K562 (cell line): ENCODE results near the gene TPGS2. TPM values are rescaled to one million over a fixed set of nuclear protein-coding genes. Genes with fewer than 3 reads are reported as not detected.

Experiments used
- ATAC-seq: fragments of 200-7000 bp; cut with Tn5 transposase; 3 replicates; pipeline ENCODE4 v1.9.1; 2020; ENCODE audit warnings: moderate library complexity
- BruUV-seq: library from RNA; stranded (reverse); fragments of 400-500 nt; replicated peaks from 2 replicates; lab custom pipeline; 2021; lab: Mats Ljungman, UMichigan
- CTCF ChIA-PET: fragments of 300-600 bp; formaldehyde crosslinking; extraction: SDS; loops from one replicate; lab custom pipeline; 2021; ENCODE audit warnings: low intra/inter-chr PET ratio; lab: Yijun Ruan, JAX
- POLR2A ChIA-PET: fragments of 300-600, 350-650 bp; sonication (Branson Sonifier 250); formaldehyde crosslinking; extraction: SDS; loops from one replicate; lab custom pipeline; 2021; ENCODE audit warnings: antibody characterized with exemption, inconsistent platforms; lab: Yijun Ruan, JAX
- DNase-seq, 4 experiments: peaks; one replicate each; pipeline versions ENCODE4 v3.0.0 to v3.0.0-alpha.2; 2011 to 2018; ENCODE audit warnings: low spot score in 3 of 4, mixed read lengths in 3 of 4; ENCODE audit errors: extremely low read depth in 1 of 4
- FAIRE-seq: peaks from 2 replicates; lab custom pipeline; 2011; peaks lifted over from hg19 to GRCh38; lab: Jason Lieb, UNC
- H2AFZ ChIP-seq: 2 replicates; pipeline ENCODE4 v1.6.0; 2011; ENCODE audit warnings: low read depth, low read length, control low read depth, inconsistent platforms
- H3K27ac ChIP-seq: fragments of 200-600 bp; 3 replicates; pipeline ENCODE4 v1.8.0; 2011; ENCODE audit warnings: low read depth, mild to moderate bottlenecking, control low read depth, inconsistent platforms, low read length, moderate library complexity, mixed read lengths; ENCODE audit errors: extremely low read depth
- H3K27me3 ChIP-seq, 2 experiments: fragments of 300-600 bp in 1 of 2; 2 replicates in 1 of 2; 3 replicates in 1 of 2; pipeline versions ENCODE4 v1.6.0 to v1.8.0; 2011; ENCODE audit warnings: inconsistent platforms in 2 of 2, low read length in 2 of 2, mild to moderate bottlenecking in 1 of 2, mixed read lengths in 1 of 2, moderate library complexity in 1 of 2; ENCODE audit not compliant: control insufficient read depth in 2 of 2, insufficient read depth in 2 of 2
- H3K36me3 ChIP-seq: fragments of 300-600 bp; 3 replicates; pipeline ENCODE4 v1.8.0; 2011; ENCODE audit warnings: mild to moderate bottlenecking, low read length, inconsistent platforms; ENCODE audit not compliant: control insufficient read depth, insufficient read depth
- H3K4me1 ChIP-seq, 2 experiments: fragments of 200-600 bp in 1 of 2; replicated peaks in 1 of 2; 2 replicates in 1 of 2; 3 replicates in 1 of 2; pipeline versions ENCODE4 v1.5.1 to v1.8.0; 2011; ENCODE audit warnings: inconsistent platforms in 2 of 2, low read length in 2 of 2, mild to moderate bottlenecking in 1 of 2, mixed read lengths in 1 of 2, moderate library complexity in 1 of 2; ENCODE audit not compliant: control insufficient read depth in 2 of 2, insufficient read depth in 2 of 2
- H3K4me2 ChIP-seq: 2 replicates; pipeline ENCODE4 v1.6.1; 2011; ENCODE audit warnings: low read length, control low read depth, inconsistent platforms, mixed read lengths; ENCODE audit not compliant: insufficient read depth
- H3K4me3 ChIP-seq: fragments of 200-600 bp; sonication (generic), shearing (Covaris generic); 2 replicates; pipeline ENCODE4 v1.5.1; 2016; ENCODE audit warnings: control low read depth, inconsistent platforms
- H3K79me2 ChIP-seq: fragments of 200-600 bp; 3 replicates; pipeline ENCODE4 v1.8.0; 2011; ENCODE audit warnings: low read length, inconsistent platforms; ENCODE audit not compliant: control insufficient read depth, insufficient read depth
- H3K9ac ChIP-seq, 2 experiments: 2 replicates each; pipeline versions ENCODE4 v1.6.0 to v1.6.1; 2011; ENCODE audit warnings: low read depth in 2 of 2, low read length in 2 of 2, control low read depth in 1 of 2, inconsistent platforms in 1 of 2, mild to moderate bottlenecking in 1 of 2, mixed read lengths in 1 of 2; ENCODE audit not compliant: insufficient read depth in 1 of 2
- H3K9me1 ChIP-seq: one replicate; pipeline ENCODE4 v1.6.0; 2011; ENCODE audit warnings: inconsistent platforms, mild to moderate bottlenecking, low read length, moderate library complexity; ENCODE audit not compliant: control insufficient read depth, insufficient read depth
- H3K9me3 ChIP-seq: replicated peaks from 2 replicates; pipeline ENCODE4 v1.5.1; 2011; ENCODE audit warnings: low read depth, low read length, inconsistent platforms; ENCODE audit not compliant: control insufficient read depth, insufficient read depth
- H4K20me1 ChIP-seq: replicated peaks from 2 replicates; pipeline ENCODE4 v1.6.1; 2011; ENCODE audit warnings: low read length, inconsistent platforms, mixed read lengths; ENCODE audit not compliant: control insufficient read depth, insufficient read depth
- ASH1L ChIP-seq: fragments of 450-650 bp; IDR thresholded peaks from 2 replicates; pipeline ENCODE4 v1.6.1; 2018; ENCODE audit warnings: borderline replicate concordance, mild to moderate bottlenecking, low read depth; ENCODE audit not compliant: partially characterized antibody
- ZNF707 ChIP-seq: fragments of 250-450 bp; sonication (Bioruptor Pico); conservative IDR thresholded peaks from 2 replicates; pipeline ENCODE4 v1.8.0; 2022; ENCODE audit warnings: inconsistent platforms, mild to moderate bottlenecking, moderate library complexity
- ZZZ3 ChIP-seq: fragments of 450-650 bp; IDR thresholded peaks from 2 replicates; pipeline ENCODE4 v1.6.1; 2016; ENCODE audit warnings: antibody characterized with exemption, mild to moderate bottlenecking, moderate library complexity
- WGBS: fragments of 100-300 bp; shearing (Covaris generic); methylation state at CpG from one replicate; pipeline ENCODE4 v1.1.6; 2016; ENCODE audit warnings: low coverage, mixed read lengths; ENCODE audit not compliant: insufficient coverage; ENCODE audit errors: missing lambda C conversion rate; 5-methylcytosine and 5-hydroxymethylcytosine counted together
- in situ Hi-C: fragments of 300-500 bp; cut with MboI; formaldehyde crosslinking; loops from 4 replicates; pipeline ENCODE4 v1.15.0; 2018; ENCODE audit warnings: inconsistent platforms, mixed read lengths
- intact Hi-C: fragments of 100-400 bp; cut with micrococcal nuclease; formaldehyde crosslinking; loops from 2 replicates; pipeline ENCODE4 v1.14.2; 2022
- polyA plus RNA-seq, 8 experiments: library from polyadenylated mRNA; depleted of rRNA in 4 of 8; stranded (reverse) in 5 of 8; unstranded in 3 of 8; fragments of >200 nt; fragmentation: Nextera tagmentation in 2 of 8; fragmentation: Illumina TruSeq in 1 of 8; extraction: Ambion mirVana in 2 of 8; extraction: Trizol in 1 of 8; gene quantifications; 2 replicates each; pipeline versions ENCODE4 v1.2.1 to v1.2.3, GENCODE V29; 2011 to 2014; ENCODE audit warnings: inconsistent platforms in 1 of 8, missing spikeins in 1 of 8
- total RNA-seq, 7 experiments: library from RNA; depleted of rRNA in 6 of 7; stranded (reverse); fragments of >200 nt in 6 of 7; fragmentation: Illumina TruSeq in 2 of 7; extraction: Trizol in 2 of 7; gene quantifications; 2 replicates each; pipeline versions ENCODE4 v1.2.1 to v1.2.3, GENCODE V29; 2011 to 2021; ENCODE audit warnings: low replicate concordance in 1 of 7

The TPGS2 gene
- total and polyA plus RNA-seq, 9 of the 15 experiments (the other 6 are each of a cell fraction or from before 2014, with no cell fraction given) = 94.2 to 449 (median 134) TPM

DNA sequence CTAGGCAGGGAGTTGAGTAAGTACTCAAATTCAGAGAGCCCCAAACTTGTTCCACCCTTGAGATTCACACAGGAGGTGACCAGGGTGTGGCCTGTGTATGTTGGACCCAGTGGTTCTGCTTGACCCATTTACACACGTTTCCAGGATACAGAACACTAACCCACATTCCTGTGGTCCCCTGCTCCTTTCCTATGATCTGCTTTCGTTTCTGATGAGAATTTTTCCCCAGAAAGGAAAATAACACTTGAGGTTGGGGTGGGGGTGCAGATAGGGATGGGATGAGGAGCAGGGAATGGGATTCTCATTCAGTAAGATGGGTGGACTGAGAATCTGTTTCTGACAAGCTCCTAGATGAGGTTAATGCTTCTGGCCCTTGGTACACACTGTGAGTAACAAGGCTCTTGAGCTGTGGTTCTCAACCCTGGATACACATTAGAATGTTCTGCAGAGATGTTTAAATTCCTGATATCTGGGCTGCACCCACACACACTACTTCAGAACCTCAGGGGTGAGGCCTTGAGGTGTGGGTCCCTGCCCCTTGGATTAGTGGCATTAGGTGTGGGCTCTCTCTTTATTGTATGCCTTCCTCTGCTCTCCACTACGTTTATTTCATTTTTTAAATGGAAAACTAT is 58.4 kb downstream of the TPGS2 start:
- in situ Hi-C loops = no loop called here
- POLR2A ChIA-PET = interaction anchor here (0.8 kb wide), 1 partner anchor 176 kb away, joined by 3 read pairs; no protein-coding TSS in a partner anchor
- ATAC-seq (no peak), DNase-seq (no peak), FAIRE-seq (no peak)
- Histone ChIP-seq H3K79me2 (no peaks in the 10 kb centered on the region), H3K9ac (no peak overlapping the region), H3K27me3 (peaks cover 26 to 28% of the 10 kb centered on the region in 2 experiments; a peak in 4 of 5 replicates), H3K36me3 (no peaks in the 10 kb centered on the region), H3K9me3 (no peaks in the 10 kb centered on the region), H4K20me1 (no peaks in the 10 kb centered on the region)
- no TSS peak for BruUV-seq
- TF ChIP-seq ASH1L = no peak
- TF ChIP-seq ZZZ3 = no peak
- no peak for TF ChIP-seq ZNF707 (CRISPR knock-in tag)
- TF ChIP-seq, all 486 proteins: peak for 0
- 0% methylated on average over 3 of the region's 3 CpGs for WGBS
- no peak overlapping the region for H3K4me2 ChIP-seq
- no peak overlapping the region for H2AFZ ChIP-seq
- intact Hi-C loops = no loop called here
- CTCF ChIA-PET = interaction anchor here (1.5 kb wide), 1 partner anchor 39 kb away, joined by 8 read pairs; no protein-coding TSS in a partner anchor
- H3K4me3 ChIP-seq = no peak overlapping the region
- H3K4me1 ChIP-seq = no peaks in the 10 kb centered on the region
- no peaks in the 10 kb centered on the region for H3K9me1 ChIP-seq
- H3K27ac ChIP-seq = no peak overlapping the region
